ENCODE results near the gene SMCP. TPM values are rescaled to one million over a fixed set of nuclear protein-coding genes. Genes with fewer than 3 reads are reported as not detected.

Gene SMCP
- total and polyA plus RNA-seq, 2 donors (not counting 1 experiment from before 2014, with no cell fraction given) = not detected

DNA sequence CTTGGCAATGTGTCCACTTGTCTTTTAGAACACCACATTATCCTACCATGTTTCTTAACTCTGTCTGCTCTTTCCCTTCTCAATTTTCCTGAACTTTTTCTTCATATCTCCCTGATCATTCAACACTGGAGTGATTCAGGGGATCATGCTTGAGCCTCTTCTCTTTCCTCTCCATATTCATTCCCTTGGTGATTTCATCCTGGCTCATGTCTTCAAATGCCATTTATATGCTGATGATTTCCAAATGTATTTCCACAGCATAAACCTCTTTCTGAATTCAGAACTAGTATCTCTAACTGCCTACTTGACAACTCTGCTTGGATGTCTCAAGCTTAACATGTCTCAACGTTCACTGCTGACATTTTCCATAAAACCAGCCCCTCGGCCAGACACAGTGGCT lies 21.8 kb downstream of the SMCP start:
- Histone ChIP-seq H3K4me1 (ENCODE audit: control insufficient read depth in 2 of 2, insufficient read depth in 2 of 2, low read length in 2 of 2) (no peaks in the 10 kb centered on the region), H3K4me2 (replicated peaks; ENCODE audit: low read depth, low read length, poor library complexity, severe bottlenecking) (no peak overlapping the region), H3K27me3 (replicated peaks in 1 of 4; ENCODE audit: control extremely low read depth in 1 of 4, control insufficient read depth in 3 of 4, insufficient read depth in 4 of 4, low read length in 3 of 4) (peaks cover 0 to 8% (median 2%) of the 10 kb centered on the region in 4 experiments), H3K9me3 (ENCODE audit: control extremely low read depth in 1 of 3, control insufficient read depth in 2 of 3, insufficient read depth in 1 of 3, low read length in 2 of 3) (no peaks in the 10 kb centered on the region), H3K36me3 (replicated peaks in 1 of 2; ENCODE audit: control extremely low read depth in 1 of 2, control insufficient read depth in 1 of 2, extremely low read depth in 1 of 2, insufficient read depth in 2 of 2, low read length in 1 of 2) (no peaks in the 10 kb centered on the region), H3K9ac (ENCODE audit: low read length) (no peak overlapping the region), H2AFZ (ENCODE audit: insufficient read depth, low read depth, low read length, poor library complexity, severe bottlenecking) (no peak overlapping the region), H3K79me2 (ENCODE audit: control insufficient read depth, insufficient read depth, low read length) (no peaks in the 10 kb centered on the region), H3K4me3 (ENCODE audit: control extremely low read depth in 1 of 5, extremely low read depth in 1 of 5, insufficient read depth in 1 of 5, low read depth in 2 of 5, low read length in 4 of 5) (no peak overlapping the region), H3K27ac (ENCODE audit: low read length in 2 of 2) (no peak overlapping the region), H4K20me1 (ENCODE audit: control insufficient read depth, insufficient read depth, low read length, poor library complexity, severe bottlenecking) (no peaks in the 10 kb centered on the region)
- CTCF ChIA-PET = interaction anchor here (1.0 kb wide), 1 partner anchor 10 kb away, joined by 3 read pairs; no protein-coding TSS in a partner anchor
- Mint-ChIP-seq H3K4me3 (no peak overlapping the region), H3K4me1 (no peaks in the 10 kb centered on the region), H3K27ac (no peak overlapping the region), H3K9me3 (ENCODE audit: insufficient read depth) (no peaks in the 10 kb centered on the region), H3K27me3 (peaks cover 38% of the 10 kb centered on the region)
- TF ChIP-seq, protein P1, sequence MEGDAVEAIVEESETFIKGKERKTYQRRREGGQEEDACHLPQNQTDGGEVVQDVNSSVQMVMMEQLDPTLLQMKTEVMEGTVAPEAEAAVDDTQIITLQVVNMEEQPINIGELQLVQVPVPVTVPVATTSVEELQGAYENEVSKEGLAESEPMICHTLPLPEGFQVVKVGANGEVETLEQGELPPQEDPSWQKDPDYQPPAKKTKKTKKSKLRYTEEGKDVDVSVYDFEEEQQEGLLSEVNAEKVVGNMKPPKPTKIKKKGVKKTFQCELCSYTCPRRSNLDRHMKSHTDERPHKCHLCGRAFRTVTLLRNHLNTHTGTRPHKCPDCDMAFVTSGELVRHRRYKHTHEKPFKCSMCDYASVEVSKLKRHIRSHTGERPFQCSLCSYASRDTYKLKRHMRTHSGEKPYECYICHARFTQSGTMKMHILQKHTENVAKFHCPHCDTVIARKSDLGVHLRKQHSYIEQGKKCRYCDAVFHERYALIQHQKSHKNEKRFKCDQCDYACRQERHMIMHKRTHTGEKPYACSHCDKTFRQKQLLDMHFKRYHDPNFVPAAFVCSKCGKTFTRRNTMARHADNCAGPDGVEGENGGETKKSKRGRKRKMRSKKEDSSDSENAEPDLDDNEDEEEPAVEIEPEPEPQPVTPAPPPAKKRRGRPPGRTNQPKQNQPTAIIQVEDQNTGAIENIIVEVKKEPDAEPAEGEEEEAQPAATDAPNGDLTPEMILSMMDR (IDR thresholded peaks at IDR 0.05) = no peak
- TF ChIP-seq EZH2 (IDR thresholded peaks at IDR 0.05; ENCODE audit: borderline replicate concordance, insufficient read depth, low read depth, low read length, poor library complexity, severe bottlenecking) = no peak
- intact Hi-C loops (cut with micrococcal nuclease) = no loop called here
- POLR2A ChIA-PET = no interaction called here
- 75% methylated on average over 2 of the region's 2 CpGs for WGBS (ENCODE audit: insufficient coverage)
- ATAC-seq (ENCODE audit: low read depth) (no peak), DNase-seq (no peak)

DNA sequence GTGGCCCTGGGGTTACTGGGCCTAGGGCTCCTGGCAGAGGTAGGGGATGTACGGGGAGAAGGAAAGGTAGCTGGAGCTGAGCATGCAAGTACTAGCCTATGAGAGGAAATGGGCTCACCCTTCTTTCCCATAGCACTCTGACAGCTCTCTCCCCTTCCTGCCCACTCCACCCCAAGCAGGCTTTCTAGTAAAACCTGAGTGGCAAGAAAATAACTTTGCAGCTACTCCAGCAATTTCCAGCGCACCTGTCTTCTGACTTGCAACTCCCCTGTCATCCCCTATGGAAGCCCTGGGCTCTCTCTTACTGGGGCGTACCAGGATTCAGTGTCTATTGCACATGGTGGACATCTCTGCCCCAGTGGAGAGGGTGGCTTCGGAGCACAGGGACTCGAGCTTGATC lies 23.5 kb downstream of the SMCP start:
- H3K79me2 ChIP-seq (ENCODE audit: control insufficient read depth, insufficient read depth, low read length) = no peaks in the 10 kb centered on the region
- H3K36me3 ChIP-seq (replicated peaks in 1 of 2; ENCODE audit: control extremely low read depth in 1 of 2, control insufficient read depth in 1 of 2, extremely low read depth in 1 of 2, insufficient read depth in 2 of 2, low read length in 1 of 2) = no peaks in the 10 kb centered on the region
- no peak overlapping the region for H2AFZ ChIP-seq (ENCODE audit: insufficient read depth, low read depth, low read length, poor library complexity, severe bottlenecking)
- H3K27ac Mint-ChIP-seq = no peak overlapping the region
- H3K4me3 Mint-ChIP-seq = no peak overlapping the region
- no peak overlapping the region for H3K27ac ChIP-seq (ENCODE audit: low read length in 2 of 2)
- intact Hi-C loops (cut with micrococcal nuclease) = no loop called here
- DNase-seq (no peak), ATAC-seq (ENCODE audit: low read depth) (no peak)
- TF ChIP-seq, protein P1 (IDR thresholded peaks at IDR 0.05) = no peak
- no peak for TF ChIP-seq EZH2 (IDR thresholded peaks at IDR 0.05; ENCODE audit: borderline replicate concordance, insufficient read depth, low read depth, low read length, poor library complexity, severe bottlenecking)
- 93% methylated on average over 2 of the region's 5 CpGs for WGBS (ENCODE audit: insufficient coverage)
- ChIA-PET CTCF (no interaction called here), POLR2A (no interaction called here)
- no peaks in the 10 kb centered on the region for H3K4me1 ChIP-seq (ENCODE audit: control insufficient read depth in 2 of 2, insufficient read depth in 2 of 2, low read length in 2 of 2)
- no peaks in the 10 kb centered on the region for H3K9me3 Mint-ChIP-seq (ENCODE audit: insufficient read depth)
- no peak overlapping the region for H3K9ac ChIP-seq (ENCODE audit: low read length)
- no peak overlapping the region for H3K4me2 ChIP-seq (replicated peaks; ENCODE audit: low read depth, low read length, poor library complexity, severe bottlenecking)
- H3K4me1 Mint-ChIP-seq = no peaks in the 10 kb centered on the region
- peaks cover 40% of the 10 kb centered on the region for H3K27me3 Mint-ChIP-seq
- H3K9me3 ChIP-seq (ENCODE audit: control extremely low read depth in 1 of 3, control insufficient read depth in 2 of 3, insufficient read depth in 1 of 3, low read length in 2 of 3) = no peaks in the 10 kb centered on the region
- H3K4me3 ChIP-seq (ENCODE audit: control extremely low read depth in 1 of 5, extremely low read depth in 1 of 5, insufficient read depth in 1 of 5, low read depth in 2 of 5, low read length in 4 of 5) = no peak overlapping the region
- peaks cover 0 to 12% (median 1%) of the 10 kb centered on the region in 4 experiments for H3K27me3 ChIP-seq (replicated peaks in 1 of 4; ENCODE audit: control extremely low read depth in 1 of 4, control insufficient read depth in 3 of 4, insufficient read depth in 4 of 4, low read length in 3 of 4)
- H4K20me1 ChIP-seq (ENCODE audit: control insufficient read depth, insufficient read depth, low read length, poor library complexity, severe bottlenecking) = no peaks in the 10 kb centered on the region
